Measurements from ENCODE around the gene SDF2. TPM values are rescaled to one million over a fixed set of nuclear protein-coding genes. Genes with fewer than 3 reads are reported as not detected.

Gene SDF2
- total and polyA plus RNA-seq, 8 donors: 57.3 to 74.6 (median 69.0) TPM

GRCh38 chr17:28648698-28649097 is 13.0 kb downstream of the SDF2 start:
- Histone ChIP-seq H3K27ac (no peak overlapping the region), H3K4me1 (peaks cover 22 to 29% of the 10 kb centered on the region in 2 donors), H3K36me3 (peaks cover 0 to 49% of the 10 kb centered on the region in 2 donors), H3K9me3 (no peaks in the 10 kb centered on the region), H3K27me3 (no peaks in the 10 kb centered on the region), H3K4me3 (no peak overlapping the region)
- DNase-seq: no peak
- no peak for ATAC-seq
- TF ChIP-seq CTCF (IDR thresholded peaks at IDR 0.05): no peak
- intact Hi-C loops (cut with DNase I): no loop called here

GRCh38 chr17:28646039-28646754 is 15.5 kb downstream of the SDF2 start:
- peaks cover 29 to 46% of the 10 kb centered on the region in 2 donors for H3K4me1 ChIP-seq
- peak overlapping the region; percentile 92 for H3K27ac ChIP-seq
- TF ChIP-seq CTCF (IDR thresholded peaks at IDR 0.05): no peak
- no peaks in the 10 kb centered on the region for H3K9me3 ChIP-seq
- DNase-seq (no peak), ATAC-seq (peak; percentile 1)
- no peaks in the 10 kb centered on the region for H3K27me3 ChIP-seq
- intact Hi-C loops (cut with DNase I): no loop called here
- peaks cover 0 to 54% of the 10 kb centered on the region in 2 donors for H3K36me3 ChIP-seq
- H3K4me3 ChIP-seq: peak overlapping the region in 1 of 2 donors; percentile 97

GRCh38 chr17:28645576-28645939 is 16.1 kb downstream of the SDF2 start:
- ATAC-seq (no peak), DNase-seq (no peak)
- H3K27ac ChIP-seq: peak overlapping the region; percentile 92
- no peaks in the 10 kb centered on the region for H3K27me3 ChIP-seq
- H3K36me3 ChIP-seq: peaks cover 3 to 54% of the 10 kb centered on the region in 2 donors
- intact Hi-C loops (cut with DNase I): no loop called here
- H3K4me1 ChIP-seq: peaks cover 29 to 46% of the 10 kb centered on the region in 2 donors
- no peaks in the 10 kb centered on the region for H3K9me3 ChIP-seq
- no peak for TF ChIP-seq CTCF (IDR thresholded peaks at IDR 0.05)
- peak overlapping the region; percentile 86 to 97 for H3K4me3 ChIP-seq

GRCh38 chr17:28644787-28645575 is 16.7 kb downstream of the SDF2 start, which contains the start of gene BLTP2:
Gene BLTP2 (minus strand): TSS chr17:28645158. CDS start chr17:28645056, 102 bp downstream.
- Histone ChIP-seq H3K4me1 (peaks cover 29 to 46% of the 10 kb centered on the region in 2 donors), H3K36me3 (peaks cover 3 to 54% of the 10 kb centered on the region in 2 donors), H3K27ac (peak within 1 kb of the TSS; percentile 92), H3K9me3 (no peaks in the 10 kb centered on the region), H3K27me3 (no peaks in the 10 kb centered on the region), H3K4me3 (peak within 1 kb of the TSS; percentile 86 to 97)
- DNase-seq (peak; percentile 94 to 99 (median 98)), ATAC-seq (peak; percentile 97)
- no peak for TF ChIP-seq CTCF (IDR thresholded peaks at IDR 0.05)
- intact Hi-C loops (cut with DNase I): no loop called here

Measured in left lung (tissue), 10 donors.